ENCODE measurements around the gene PRKCE. TPM values are rescaled to one million over a fixed set of nuclear protein-coding genes. Genes with fewer than 3 reads are reported as not detected.
A peak's percentile ranks its signal among the peaks of the same experiment; 100 is the strongest.

Gene PRKCE
- polyA plus RNA-seq, 1 of the 3 experiments (the other 2 are of a cell fraction): 16.3 TPM

GRCh38 chr2:45826460-45826859, 175.0 kb downstream of the PRKCE start (continued):
- TF ChIP-seq CTCF (IDR thresholded peaks at IDR 0.05) (no peak), EP300 (IDR thresholded peaks at IDR 0.05; ENCODE audit: borderline replicate concordance in 1 of 2, low read depth in 1 of 2, low read length in 1 of 2) (no peak), NRF1 (IDR thresholded peaks at IDR 0.05; ENCODE audit: low read depth, low read length) (no peak), EZH2phosphoT487 (IDR thresholded peaks at IDR 0.05; ENCODE audit: borderline replicate concordance, low read depth) (no peak), FOXJ3 (CRISPR knock-in tag; IDR thresholded peaks at IDR 0.05) (no peak), SIN3A (IDR thresholded peaks at IDR 0.05; ENCODE audit: borderline replicate concordance, low read depth, low read length) (no peak), RCOR1 (IDR thresholded peaks at IDR 0.05; ENCODE audit: low read length) (no peak)

GRCh38 chr2:45826884-45827635, 175.6 kb downstream of the PRKCE start:
- H3K27ac ChIP-seq (ENCODE audit: low read depth in 2 of 2, low read length in 1 of 2): no peak overlapping the region
- H3K4me2 ChIP-seq: no peak overlapping the region
- POLR2A ChIA-PET: no interaction called here
- no peak for DNase-seq
- H3K4me1 ChIP-seq (ENCODE audit: control insufficient read depth in 1 of 2, insufficient read depth in 2 of 2, low read depth in 1 of 2, low read length in 1 of 2): peaks cover 10 to 34% of the 10 kb centered on the region in 2 experiments; a peak in 2 of 4 replicates
- H3K27me3 ChIP-seq (ENCODE audit: insufficient read depth): no peaks in the 10 kb centered on the region
- H3K9me2 ChIP-seq: no peaks in the 10 kb centered on the region
- no peaks in the 10 kb centered on the region for H3K79me2 ChIP-seq (ENCODE audit: insufficient read depth)
- no peaks in the 10 kb centered on the region for H3F3A ChIP-seq (replicated peaks; ENCODE audit: insufficient read depth)
- no peaks in the 10 kb centered on the region for H3K36me3 ChIP-seq (replicated peaks in 1 of 2; ENCODE audit: control insufficient read depth in 1 of 2, insufficient read depth in 2 of 2, low read length in 1 of 2)
- H3K4me3 ChIP-seq (ENCODE audit: low read depth in 2 of 2, low read length in 1 of 2): no peak overlapping the region
- TF ChIP-seq USF2 (IDR thresholded peaks at IDR 0.05; ENCODE audit: borderline replicate concordance, low read depth, low read length) (no peak), FOSL2 (IDR thresholded peaks at IDR 0.05; ENCODE audit: borderline replicate concordance, low read depth) (peak; percentile 22; the same call in 1 of the 2 replicates), MAX (IDR thresholded peaks at IDR 0.05; ENCODE audit: low read depth) (peak; percentile 92), NFIC (IDR thresholded peaks at IDR 0.05; ENCODE audit: borderline replicate concordance) (peak; percentile 36; the same call in 1 of the 2 replicates), MEF2A (IDR thresholded peaks at IDR 0.05; ENCODE audit: borderline replicate concordance, low read depth) (no peak), NRF1 (IDR thresholded peaks at IDR 0.05; ENCODE audit: low read depth, low read length) (no peak)
- peaks cover 7% of the 10 kb centered on the region; the same call in 1 of the 2 replicates for H3K9me3 ChIP-seq
- CTCF ChIA-PET: interaction anchor here (0.6 to 1.6 kb wide), 6 partner anchors 12 to 48 kb away, joined by 3 to 6 read pairs (median 3); no protein-coding TSS in a partner anchor
- WGBS (ENCODE audit: low lambda C conversion rate): 77% methylated on average over 10 of the region's 10 CpGs
- H4K20me1 ChIP-seq (ENCODE audit: insufficient read depth): 0 out of 2 replicates have a peak, but pooled peaks cover 3% of the 10 kb centered on the region
- H3K9ac ChIP-seq: no peak overlapping the region
- H2AFZ ChIP-seq (ENCODE audit: low read depth): no peak overlapping the region

All from SK-N-SH (cell line).